K562 (cell line): ENCODE data around the gene FAIM. TPM values are rescaled to one million over a fixed set of nuclear protein-coding genes. Genes with fewer than 3 reads are reported as not detected.

Experiments
- CSDE1 ChIP-seq, 2 experiments: fragments of 450-650 bp; IDR thresholded peaks; 2 replicates each; pipeline ENCODE4 v1.6.1; 2016; ENCODE audit warnings: mild to moderate bottlenecking in 1 of 2
- HDAC8 ChIP-seq: fragments of 450-650 bp; IDR thresholded peaks from 2 replicates; pipeline ENCODE4 v1.6.1; 2016; ENCODE audit warnings: mild to moderate bottlenecking, missing genetic modification characterization, moderate library complexity, missing compliant biosample characterization
- HMG20A ChIP-seq: fragments of 450-650 bp; formaldehyde crosslinking; conservative IDR thresholded peaks from 2 replicates; pipeline ENCODE4 v1.4.0; 2020; ENCODE audit warnings: mild to moderate bottlenecking, mixed read lengths
- NRF1 ChIP-seq, 2 experiments: fragments of 450-650 bp; IDR thresholded peaks in 1 of 2; conservative IDR thresholded peaks in 1 of 2; 2 replicates each; pipeline ENCODE4 v1.6.1; 2014; ENCODE audit warnings: mild to moderate bottlenecking in 2 of 2
- PRMT5 ChIP-seq: sonication (generic); formaldehyde crosslinking; IDR thresholded peaks from 2 replicates; pipeline ENCODE4 v1.5.0; 2020; ENCODE audit warnings: missing genetic modification reagents
- XRCC4 ChIP-seq: IDR thresholded peaks from one replicate; pipeline ENCODE4 v1.6.1; 2011; ENCODE audit not compliant: insufficient read depth, insufficient read length; ENCODE audit errors: extremely low read depth
- YBX1 ChIP-seq: fragments of 450-650 bp; IDR thresholded peaks from 2 replicates; pipeline ENCODE4 v1.7.1; 2016; ENCODE audit warnings: mild to moderate bottlenecking
- ZFP91 ChIP-seq: sonication (generic); formaldehyde crosslinking; IDR thresholded peaks from 2 replicates; pipeline ENCODE4 v1.8.0; 2022; ENCODE audit warnings: mild to moderate bottlenecking, missing genetic modification reagents
- ZNF318 ChIP-seq, 2 experiments: fragments of 450-650 bp; IDR thresholded peaks; 2 replicates each; pipeline ENCODE4 v1.6.1; 2016; ENCODE audit warnings: mild to moderate bottlenecking in 2 of 2, borderline replicate concordance in 1 of 2, low read depth in 1 of 2, moderate library complexity in 1 of 2
- polyA plus RNA-seq, 8 experiments: library from polyadenylated mRNA; depleted of rRNA in 4 of 8; stranded (reverse) in 5 of 8; unstranded in 3 of 8; fragments of >200 nt; fragmentation: Nextera tagmentation in 2 of 8; fragmentation: Illumina TruSeq in 1 of 8; extraction: Ambion mirVana in 2 of 8; extraction: Trizol in 1 of 8; gene quantifications; 2 replicates each; pipeline versions ENCODE4 v1.2.1 to v1.2.3, GENCODE V29; 2011 to 2014; ENCODE audit warnings: inconsistent platforms in 1 of 8, missing spikeins in 1 of 8
- total RNA-seq, 7 experiments: library from RNA; depleted of rRNA in 6 of 7; stranded (reverse); fragments of >200 nt in 6 of 7; fragmentation: Illumina TruSeq in 2 of 7; extraction: Trizol in 2 of 7; gene quantifications; 2 replicates each; pipeline versions ENCODE4 v1.2.1 to v1.2.3, GENCODE V29; 2011 to 2021; ENCODE audit warnings: low replicate concordance in 1 of 7

The FAIM gene
- total and polyA plus RNA-seq, 9 of the 15 experiments (the other 6 are each of a cell fraction or from before 2014, with no cell fraction given): 2.5 to 7.9 (median 6.6) TPM

- no peak for TF ChIP-seq ZNF318 (IDR thresholded peaks at IDR 0.05; ENCODE audit: borderline replicate concordance in 1 of 2, low read depth in 1 of 2)
- TF ChIP-seq YBX1: no peak
- no peak for TF ChIP-seq NRF1 (conservative IDR thresholded peaks at IDR 0.05 in 1 of 2, IDR thresholded peaks at IDR 0.05 in 1 of 2)
- no peak for TF ChIP-seq PRMT5 (CRISPR knock-in tag)
- TF ChIP-seq XRCC4: no peak
- no peak for TF ChIP-seq ZFP91 (CRISPR knock-in tag)
- no peak for TF ChIP-seq HMG20A (CRISPR knock-in tag)
- no peak for TF ChIP-seq HDAC8 (tag)
- TF ChIP-seq CSDE1 (IDR thresholded peaks at IDR 0.05): no peak
Measured at GRCh38 chr3:138591392-138591791, 17.2 kb upstream of the FAIM start (continued).
